Activated naive CD4-positive, alpha-beta T cell treated with anti-CD3 and anti-CD28 coated beads, Interleukin-2, amount 50 U/mL, for 16 hours (primary cell): ENCODE results near the gene SATB2.

ENCODE experiments used
- DNase-seq: peaks from one replicate; pipeline ENCODE4 v3.0.0-alpha.2; 2020

SATB2 gene

DNA sequence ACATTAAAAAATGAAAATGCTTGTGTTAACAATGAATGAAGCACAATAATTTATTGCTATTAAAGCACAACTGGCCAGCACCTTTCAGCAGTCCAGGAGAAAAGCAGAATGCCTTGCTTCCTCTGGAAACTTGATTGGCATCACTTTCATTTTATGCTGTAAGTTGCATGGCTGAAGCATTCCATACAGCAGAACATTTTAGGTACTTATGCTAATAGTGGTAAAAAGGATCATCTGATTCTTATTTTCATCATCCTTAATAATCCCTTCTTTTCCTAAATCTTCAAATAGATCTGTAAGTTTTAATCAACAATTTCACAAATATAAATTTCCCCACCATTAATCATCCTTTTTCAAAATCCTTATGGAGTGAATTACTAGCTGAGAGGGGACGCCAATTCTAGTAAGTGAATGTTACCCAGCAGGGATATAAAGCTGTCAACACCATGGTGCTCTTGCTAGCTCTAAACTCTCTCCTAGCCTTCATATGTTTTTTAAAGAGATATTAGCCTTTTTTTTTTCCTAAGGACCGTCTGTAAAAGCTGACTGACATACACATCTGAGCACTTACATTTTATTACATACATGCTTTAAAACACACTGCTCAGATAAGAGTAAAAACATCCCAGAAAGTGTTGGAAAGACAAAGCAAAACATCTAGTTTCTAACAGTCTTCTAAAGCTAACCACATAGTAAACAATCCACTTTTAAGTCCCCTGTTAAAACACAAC, 5.3 kb downstream of the SATB2 start:
- no peak for DNase-seq

DNA sequence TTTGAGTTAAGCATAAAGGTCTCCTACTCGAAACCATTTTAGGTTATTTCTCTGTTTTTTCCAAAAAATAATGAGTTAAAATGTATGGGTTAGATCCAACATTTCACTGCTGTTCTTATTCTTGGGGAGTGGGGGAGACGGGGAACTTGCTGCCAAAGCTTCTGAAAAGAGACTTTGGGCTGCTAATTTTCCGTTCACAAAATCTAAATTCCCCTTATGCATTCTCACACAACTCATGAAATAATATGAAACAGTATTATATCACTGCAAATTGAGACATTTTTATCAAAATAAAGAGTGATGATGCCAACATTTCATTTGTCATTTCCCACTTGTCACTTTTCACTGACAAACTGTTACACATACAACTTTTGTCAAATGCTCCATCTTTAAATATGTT, 7.8 kb downstream of the SATB2 start:
- DNase-seq: no peak

DNA sequence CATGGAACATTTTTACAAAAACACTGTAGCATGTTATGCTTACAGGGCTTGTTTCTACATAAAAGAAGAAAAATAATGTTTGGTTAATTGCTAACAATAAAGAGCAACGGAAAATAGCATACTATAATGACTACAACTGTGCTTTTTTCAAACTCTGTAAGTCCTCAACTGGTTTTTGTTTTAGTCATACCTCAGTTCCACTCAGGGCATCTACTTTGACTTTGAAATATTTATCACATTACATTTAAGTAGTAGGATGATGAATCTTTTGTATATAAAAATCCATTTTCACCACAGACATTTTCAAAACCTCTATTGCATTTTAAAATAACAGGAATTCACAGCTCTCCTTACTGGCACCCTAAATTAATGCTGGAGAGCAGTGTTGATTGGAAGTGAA, 8.3 kb downstream of the SATB2 start:
- DNase-seq: no peak

DNA sequence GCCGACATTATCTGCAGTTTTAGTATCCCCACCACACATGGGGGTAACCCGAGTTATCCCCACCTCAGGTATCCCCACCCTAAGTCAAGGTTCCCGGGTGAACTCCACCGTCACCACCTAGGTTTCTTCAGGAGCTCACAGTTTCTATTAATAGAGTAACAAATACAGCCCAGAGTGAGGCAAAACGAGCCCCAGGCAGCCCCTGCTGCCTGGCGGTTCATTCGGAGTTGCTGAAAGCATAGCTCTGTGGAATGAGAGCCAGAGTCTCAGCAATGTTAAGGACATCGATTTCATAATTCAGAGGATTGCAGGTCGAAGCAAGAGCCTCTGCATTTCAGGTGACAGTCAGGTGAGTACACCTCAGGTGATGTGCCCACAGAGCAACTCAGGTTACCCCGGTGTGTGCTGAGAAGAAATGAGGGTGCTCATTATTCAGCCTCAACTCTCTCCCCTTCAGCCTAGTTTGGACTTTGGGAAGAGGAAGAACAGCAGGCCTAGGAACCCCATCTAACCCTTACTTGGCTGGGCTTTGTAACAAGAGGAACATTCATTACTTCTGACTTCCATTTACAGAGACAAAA, 10.7 kb downstream of the SATB2 start:
- DNase-seq: no peak

DNA sequence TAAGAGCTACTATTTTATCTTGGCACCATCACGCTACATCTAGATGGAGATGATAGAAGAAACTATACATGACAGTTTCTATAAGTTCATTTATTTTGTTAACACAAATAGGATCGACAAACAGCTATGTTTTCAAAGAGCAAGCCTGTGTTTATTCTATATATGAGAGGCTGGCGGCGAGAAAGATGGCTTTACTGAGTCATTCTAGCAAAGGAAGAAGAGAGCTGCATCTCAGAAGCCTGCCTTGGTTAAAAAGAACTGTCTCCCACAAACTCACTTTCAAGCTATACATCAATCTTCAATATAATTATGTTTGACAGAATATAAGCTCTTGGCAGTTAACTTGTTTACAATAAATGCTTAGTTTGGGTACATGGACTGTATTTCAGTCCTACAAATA, 13.0 kb downstream of the SATB2 start:
- DNase-seq: no peak

DNA sequence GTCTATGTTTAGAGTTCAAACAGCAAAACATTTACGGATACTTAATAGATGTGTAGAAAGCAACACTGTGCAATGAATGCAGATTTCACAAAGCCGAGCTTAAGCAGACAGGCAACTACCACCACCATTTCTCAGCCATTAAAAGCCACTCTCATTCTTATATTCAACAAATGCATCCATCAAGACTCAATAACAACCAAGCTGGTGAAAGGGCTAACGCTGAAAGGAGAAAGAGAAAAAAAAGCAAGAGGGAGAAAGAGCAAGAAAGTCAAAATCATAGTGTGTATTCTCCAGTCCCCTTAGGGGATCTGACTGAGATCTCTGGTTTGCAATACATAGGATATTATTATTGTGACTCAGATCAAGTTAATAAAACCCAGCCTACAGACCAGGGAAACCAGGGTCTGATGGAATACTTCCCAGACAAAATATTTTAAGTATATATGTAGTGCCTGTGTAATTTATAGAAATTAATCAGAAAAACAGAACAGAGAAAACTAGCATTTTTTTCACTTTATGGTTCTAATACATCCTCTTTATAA, 14.1 kb downstream of the SATB2 start:
- no peak for DNase-seq

DNA sequence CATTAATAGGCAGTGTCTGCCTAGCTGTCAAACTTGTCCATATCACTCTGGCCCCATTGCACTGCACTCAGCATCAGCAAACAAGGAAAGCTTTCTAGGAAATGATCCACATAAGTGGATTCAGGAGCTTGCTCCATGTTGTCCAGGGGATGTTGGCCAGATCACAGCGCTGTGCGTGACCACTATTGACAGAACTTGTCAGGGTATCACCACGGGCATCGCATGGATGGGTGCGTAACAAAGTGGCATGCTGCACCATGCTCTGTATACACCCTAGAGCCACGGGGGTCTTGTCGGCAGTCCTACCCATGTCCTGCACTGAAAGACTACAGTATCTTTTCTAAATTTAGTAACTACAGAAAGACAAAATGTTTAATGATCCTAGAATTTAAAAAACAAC, 15.6 kb downstream of the SATB2 start:
- no peak for DNase-seq

DNA sequence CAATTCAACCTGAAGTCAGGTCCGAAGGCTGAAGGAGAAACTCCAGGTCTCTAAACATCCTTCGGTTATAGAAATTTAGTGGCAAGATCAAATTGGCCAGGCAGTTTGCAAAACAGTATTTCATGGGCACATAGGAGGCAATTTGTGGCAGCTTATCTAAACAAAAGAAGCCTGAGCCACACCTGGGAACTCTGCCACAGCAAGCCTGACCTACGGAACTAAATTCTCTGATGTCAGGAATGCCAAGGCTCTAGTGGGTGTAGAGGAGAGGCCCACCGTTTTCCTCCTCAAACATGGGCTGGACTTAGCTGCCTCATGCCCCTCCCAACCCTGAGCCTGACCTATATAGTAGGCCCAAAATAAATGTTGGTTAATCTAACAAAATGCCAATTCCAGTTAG, 16.0 kb downstream of the SATB2 start:
- DNase-seq: no peak

DNA sequence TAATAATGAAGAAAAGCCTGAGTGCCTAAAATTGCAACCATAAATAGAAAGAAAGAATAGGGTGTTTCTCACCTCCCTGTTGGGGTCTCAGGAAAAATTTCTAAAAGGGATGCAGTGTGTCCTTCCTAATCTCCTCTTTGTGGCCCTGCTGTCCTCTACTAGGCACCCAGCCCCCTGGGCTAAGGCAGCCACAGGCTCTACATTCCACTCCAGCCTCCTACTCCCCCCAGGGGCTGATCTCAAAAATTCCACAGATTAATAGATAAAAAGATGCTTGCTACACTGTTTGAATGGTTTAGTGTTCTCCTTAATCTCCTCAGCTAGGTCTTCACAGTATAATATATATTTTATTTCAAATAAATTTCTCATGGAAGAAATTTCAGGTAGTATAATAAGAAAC, 17.6 kb downstream of the SATB2 start:
- DNase-seq: no peak

DNA sequence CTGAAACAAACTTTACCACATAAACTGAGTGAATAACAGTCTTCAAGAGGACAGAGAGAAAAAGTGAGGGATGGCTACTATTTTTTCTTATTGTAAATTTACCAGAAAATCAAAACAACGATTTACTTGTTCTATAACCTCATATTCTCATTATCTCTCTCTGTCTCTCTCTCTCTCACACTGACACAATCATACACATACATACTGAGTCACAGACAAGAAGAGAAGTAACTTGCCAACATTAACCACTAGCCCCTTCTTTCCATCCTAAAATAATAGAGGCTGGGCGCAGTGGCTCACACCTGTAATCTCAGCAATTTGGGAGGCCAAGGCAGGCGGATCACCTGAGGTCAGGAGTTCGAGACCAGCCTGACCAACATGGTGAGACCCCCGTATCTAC, 18.2 kb downstream of the SATB2 start:
- no peak for DNase-seq

DNA sequence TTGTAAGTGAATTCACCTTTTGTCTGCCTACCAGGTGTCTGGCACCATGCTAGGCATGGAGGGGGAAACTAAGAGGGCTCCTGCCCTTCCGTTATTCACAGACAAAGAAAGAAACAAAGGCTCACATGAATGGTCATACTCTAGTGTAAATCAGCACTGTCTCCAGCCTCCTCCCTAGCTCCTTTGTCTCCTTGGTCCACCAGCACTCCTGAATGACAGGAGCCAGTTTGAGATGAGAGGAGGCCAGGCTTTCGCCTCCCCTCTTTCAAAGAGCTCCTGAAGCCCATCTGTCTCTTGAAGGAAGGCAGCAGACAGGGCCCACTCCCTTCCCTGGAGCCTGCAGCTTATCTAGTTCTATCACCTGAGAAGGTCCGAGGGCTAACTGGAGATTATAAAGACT, 18.7 kb downstream of the SATB2 start:
- no peak for DNase-seq

DNA sequence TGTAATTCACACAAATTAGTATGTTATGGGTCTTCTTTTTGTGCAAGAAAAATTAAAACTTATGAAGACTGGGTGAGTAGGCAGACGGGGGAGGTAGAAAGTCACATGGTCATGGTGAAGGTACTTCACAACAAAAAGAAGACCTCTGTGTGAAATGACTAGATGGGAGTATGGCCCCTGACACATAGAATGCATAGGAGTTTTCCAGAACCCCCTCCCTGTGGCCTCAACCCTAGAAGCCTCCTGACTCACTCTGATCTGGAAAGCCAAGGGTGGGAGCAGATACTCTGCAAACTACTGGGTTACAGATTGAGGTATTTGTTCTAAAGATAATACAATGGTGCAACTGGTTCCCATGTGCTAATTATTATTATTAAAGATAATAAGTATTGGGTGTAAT, 23.2 kb downstream of the SATB2 start:
- DNase-seq: no peak

DNA sequence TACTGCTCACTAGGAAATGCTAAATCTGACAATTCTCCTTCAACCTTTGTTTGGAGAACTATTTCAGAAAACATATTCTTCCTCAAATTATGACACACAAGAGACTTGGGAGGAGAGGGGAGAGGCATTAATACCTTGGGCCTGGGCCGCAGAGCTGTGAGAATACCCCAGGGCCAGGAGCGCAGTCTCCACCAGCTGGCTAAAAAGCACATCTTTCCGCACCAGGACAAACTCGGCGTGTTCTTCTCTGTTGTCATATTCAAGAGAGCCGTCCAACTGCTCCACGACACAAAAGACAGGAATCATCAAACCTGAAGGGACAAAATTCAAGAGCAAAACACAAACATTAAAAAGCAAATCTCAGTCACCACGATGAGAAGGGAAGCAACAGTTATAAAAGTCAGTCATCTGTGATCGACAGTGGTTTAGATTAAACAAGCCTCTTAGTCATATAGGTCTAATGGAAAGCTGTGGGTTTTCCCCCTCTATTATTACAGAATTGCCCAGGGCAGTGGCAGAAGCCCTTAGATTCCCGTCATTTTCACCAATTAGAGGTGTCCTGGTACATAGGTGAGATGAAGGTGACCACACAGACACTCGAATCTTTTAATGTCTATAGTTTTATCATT, 24.4 kb downstream of the SATB2 start:
- DNase-seq: no peak

DNA sequence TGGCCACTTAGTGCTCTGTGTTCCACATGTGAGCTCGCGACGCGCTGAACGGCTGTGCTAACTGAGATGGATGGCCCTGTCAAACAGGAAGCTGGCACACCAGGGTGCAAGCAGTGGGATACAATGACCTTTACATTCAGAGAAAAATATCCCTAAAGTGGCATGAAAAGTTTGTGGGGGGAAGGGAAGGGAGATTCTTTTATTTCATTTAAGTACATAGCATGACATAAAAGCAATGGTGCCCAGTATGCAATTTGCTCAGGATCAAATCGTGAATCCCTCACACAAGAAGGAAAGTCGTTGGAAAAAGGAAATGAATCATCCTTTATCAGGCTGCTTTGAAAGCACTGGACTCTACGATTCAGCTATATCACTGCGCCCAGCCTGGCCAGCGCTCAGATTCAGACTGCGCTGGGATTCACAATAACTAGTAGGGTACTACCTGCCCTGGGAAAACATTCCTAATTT, 26.0 kb downstream of the SATB2 start:
- DNase-seq: no peak

DNA sequence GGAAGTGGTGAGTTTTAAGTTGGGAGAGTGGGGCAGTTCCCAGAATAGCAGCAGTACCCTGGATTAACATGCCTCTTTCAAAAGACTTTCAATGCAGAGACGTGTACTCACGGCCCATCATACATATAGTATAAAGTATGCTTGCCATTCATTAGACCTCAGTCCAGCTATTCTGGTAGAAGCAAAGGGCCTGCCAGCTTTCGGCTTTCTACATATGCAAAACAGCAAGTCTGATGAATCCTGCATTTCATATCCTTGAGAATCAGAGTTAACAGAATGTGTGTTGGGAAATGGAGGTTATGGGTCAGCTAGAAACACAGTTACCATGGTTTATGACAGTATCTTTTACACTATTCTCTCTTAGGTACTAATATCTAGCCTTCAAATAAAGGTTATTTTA, 27.5 kb downstream of the SATB2 start:
- DNase-seq: no peak

DNA sequence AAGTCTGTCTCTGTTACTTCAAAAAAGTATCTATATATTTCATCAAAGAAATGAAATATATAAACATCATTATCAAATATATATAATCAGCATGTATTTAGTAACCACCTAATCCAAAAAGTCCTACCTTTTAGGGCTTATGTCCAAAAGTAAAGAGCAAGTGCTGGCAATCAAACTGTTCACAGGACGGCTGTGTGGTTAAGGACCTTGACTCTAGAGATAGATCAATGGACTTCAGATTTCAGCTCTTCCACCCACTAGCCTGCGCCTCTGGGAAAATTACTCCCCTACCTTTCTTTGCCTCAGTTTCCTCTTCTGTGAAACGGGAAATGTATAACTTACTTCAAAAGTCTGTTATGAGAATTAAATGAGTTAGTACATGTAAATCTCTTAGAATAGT, 29.4 kb downstream of the SATB2 start:
- no peak for DNase-seq

DNA sequence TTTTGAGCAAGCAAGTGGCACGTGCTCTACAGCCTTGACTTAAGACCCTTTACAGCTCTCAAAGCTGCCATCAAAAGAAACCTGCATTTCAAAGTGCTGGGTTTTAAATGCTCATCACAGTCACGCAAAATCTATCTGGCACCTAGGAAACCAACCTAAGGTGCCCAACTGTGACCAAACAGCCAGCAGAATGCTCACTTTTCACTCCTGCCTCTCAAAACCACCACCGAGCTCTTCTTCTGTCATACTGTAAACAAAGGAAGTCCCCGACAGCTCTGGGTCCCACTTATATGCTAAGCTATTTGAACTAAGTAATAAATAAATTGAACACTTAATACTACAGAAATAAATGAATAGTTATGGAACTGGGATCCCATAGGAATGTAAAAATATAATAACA, 33.6 kb downstream of the SATB2 start:
- DNase-seq: no peak

DNA sequence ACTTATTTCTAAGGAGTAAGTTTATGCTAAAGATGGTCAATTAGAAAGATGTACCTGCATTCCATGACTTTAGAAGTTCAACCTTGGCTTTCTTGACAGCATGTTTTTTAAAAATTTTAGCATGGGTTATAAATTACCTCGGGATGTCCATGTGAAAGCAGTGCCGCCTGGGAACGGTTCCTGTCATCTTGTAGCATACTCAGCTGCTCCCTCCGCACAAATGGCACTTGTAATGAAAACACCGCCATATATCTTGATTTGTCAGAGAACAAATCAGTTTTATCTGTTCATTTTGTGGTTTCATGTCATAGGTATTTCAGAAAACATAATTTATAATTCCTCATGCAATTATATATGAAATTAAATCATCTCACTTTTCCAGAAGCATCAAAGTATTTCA, 38.3 kb downstream of the SATB2 start:
- DNase-seq: no peak

DNA sequence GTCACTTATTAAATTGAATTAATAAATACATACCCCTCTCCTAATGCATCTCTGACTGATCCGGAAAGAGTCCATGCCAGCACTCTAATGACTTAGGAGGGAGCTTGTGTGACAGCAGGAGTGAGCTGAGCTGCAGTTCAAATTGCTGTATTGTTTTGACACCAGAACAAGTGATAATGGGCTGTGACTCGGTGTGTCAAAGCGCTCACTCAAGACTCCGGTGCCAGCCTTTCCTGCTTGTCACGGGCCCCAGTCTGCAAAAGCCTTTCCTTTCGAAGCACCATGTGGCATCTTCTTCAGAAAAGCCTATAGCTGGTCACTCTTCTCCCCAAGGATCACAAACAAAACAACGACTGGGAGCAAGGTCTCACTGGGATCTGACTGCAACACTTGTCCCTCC, 43.3 kb downstream of the SATB2 start:
- DNase-seq: no peak

DNA sequence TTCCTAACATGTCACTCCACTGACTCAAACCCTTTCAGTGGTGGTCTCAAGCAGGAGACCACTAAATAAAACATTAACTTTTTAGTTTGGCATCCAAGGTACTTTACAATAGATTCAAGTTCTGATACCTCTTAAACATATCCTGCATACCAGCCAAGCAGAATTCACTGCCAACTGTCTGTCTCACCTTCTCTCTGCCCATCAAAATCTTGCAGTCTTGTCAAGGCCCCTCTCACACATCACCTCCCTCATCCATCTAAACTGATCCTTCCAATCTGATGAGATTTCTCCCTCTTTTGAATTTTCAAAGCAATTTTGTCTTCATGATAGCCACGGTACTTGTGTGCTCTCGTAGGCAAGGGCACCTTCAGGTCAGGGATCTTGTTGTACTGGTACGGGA, 43.7 kb downstream of the SATB2 start:
- no peak for DNase-seq

DNA sequence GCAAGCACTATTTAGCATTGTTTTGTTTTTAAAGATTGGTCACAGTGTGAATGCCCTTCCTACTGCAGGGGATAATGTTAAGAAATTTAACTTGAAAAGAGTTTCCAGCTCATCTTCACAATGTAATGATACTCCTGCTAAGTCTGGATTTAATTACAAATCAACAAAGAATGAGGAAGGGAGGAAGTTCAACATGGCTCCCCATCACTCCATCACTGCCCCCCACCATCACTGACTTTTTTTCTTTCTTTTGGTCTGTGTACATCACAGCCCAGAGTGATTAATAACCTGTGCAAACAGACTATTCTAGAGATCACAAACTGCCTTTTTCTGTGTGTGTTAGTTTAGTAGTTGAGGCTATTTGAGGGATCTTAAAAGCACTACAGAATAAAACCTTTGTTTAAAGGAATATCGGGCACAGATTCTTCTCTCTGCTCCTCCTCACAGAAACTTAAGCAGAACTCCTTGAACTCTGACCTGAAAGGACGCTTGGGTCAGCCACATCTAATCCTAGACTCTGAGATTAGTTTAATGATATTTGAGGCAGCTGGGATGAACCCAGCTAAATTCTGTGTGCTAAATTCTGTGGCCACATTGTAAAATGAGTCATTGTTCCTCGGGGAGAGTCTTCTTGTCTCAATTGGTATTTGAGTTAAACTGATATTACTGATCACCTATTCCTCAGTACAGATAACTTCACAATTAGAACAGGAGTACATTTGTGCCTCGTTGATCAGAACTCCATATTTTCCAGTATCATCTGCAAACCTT, 47.8 kb downstream of the SATB2 start:
- no peak for DNase-seq

DNA sequence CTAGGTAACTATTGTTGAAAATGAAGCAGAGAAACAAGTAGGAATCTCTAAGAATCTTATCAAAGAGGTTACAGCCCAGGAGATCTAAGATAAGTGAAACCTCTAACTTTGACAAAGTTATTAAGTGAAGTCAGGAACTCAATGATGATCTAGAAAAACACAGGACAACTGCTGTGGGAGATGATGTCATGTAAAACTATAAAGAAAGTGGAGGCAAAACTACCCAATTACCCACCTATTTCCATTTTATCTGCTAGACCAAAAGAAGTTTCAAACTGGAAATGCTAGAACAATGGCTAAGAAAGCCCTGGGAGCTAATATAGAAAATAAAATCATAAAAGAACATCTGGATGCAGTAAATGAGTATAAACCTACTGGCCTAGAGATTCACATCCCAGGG, 50.3 kb downstream of the SATB2 start:
- no peak for DNase-seq

DNA sequence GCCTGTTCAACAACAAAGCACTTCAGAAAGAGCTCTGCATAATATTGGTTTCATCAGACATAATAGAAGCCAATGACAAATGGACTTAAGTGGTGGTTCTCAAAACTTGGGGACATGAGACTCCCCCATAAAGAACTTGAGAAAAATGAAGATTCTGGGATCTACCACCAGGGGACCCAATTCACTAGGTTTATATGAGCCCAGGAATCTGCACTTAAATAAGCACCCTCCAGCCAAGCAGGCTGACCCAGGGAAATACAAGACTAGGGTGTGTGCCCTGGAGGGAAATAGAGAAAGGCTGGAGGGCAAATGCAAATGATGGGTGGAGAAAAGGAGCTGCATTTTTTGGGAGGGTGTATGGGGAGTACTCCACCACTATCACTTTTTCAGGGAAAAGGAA, 52.5 kb downstream of the SATB2 start:
- no peak for DNase-seq

DNA sequence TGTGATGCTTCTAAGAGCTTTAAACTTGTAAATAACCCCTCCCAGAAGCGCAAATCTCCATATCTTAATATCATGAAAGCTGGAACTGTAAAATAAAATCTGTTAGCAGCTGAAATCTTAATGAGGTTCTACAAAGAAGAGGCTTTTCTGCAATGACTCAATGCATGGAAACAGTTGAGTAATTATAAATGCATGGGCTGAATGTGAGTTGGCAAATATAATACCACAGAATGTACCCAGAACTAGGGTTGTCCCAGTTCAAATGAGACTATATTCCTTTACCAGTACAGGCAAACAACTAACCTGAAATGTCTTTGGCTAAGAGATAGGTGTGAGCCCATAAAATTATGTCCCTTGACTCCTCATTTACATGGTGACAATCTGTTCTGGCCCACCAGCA, 52.9 kb downstream of the SATB2 start:
- DNase-seq: no peak
